ENCODE measurements around the gene SPATS2L.

The SPATS2L gene

GRCh38 chr2:200431996-200432705, 125.7 kb downstream of the SPATS2L start:
- POLR2A ChIA-PET: no interaction called here
- H3K4me3 ChIP-seq (ENCODE audit: low read depth, low read length): no peak overlapping the region
- TF ChIP-seq CTCF (IDR thresholded peaks at IDR 0.05; ENCODE audit: insufficient read depth, low read length, missing control alignments): no peak
- CTCF ChIA-PET: interaction anchor here (0.8 kb wide), 1 partner anchor 9 kb away, joined by 3 read pairs; no protein-coding TSS in a partner anchor
- DNase-seq (ENCODE audit: low read depth, low spot score): no peak

- DNase-seq (ENCODE audit: low read depth, low spot score): peak; percentile 36
- no peak for TF ChIP-seq CTCF (IDR thresholded peaks at IDR 0.05; ENCODE audit: insufficient read depth, low read length, missing control alignments)
- CTCF ChIA-PET: interaction anchor here (1.8 kb wide), 1 partner anchor 456 kb away, joined by 4 read pairs; no protein-coding TSS in a partner anchor
- no peak overlapping the region for H3K4me3 ChIP-seq (ENCODE audit: low read depth, low read length)
- POLR2A ChIA-PET: no interaction called here
These were observed 128.9 kb downstream of the SPATS2L start for GRCh38 chr2:200435379-200435778.

GRCh38 chr2:200438251-200438650, 131.8 kb downstream of the SPATS2L start:
- no peak for DNase-seq (ENCODE audit: low read depth, low spot score)
- no peak overlapping the region for H3K4me3 ChIP-seq (ENCODE audit: low read depth, low read length)
- ChIA-PET CTCF (no interaction called here), POLR2A (no interaction called here)
- TF ChIP-seq CTCF (IDR thresholded peaks at IDR 0.05; ENCODE audit: insufficient read depth, low read length, missing control alignments): no peak

- CTCF ChIA-PET: no interaction called here
These were observed 132.4 kb downstream of the SPATS2L start for GRCh38 chr2:200438846-200439245.

GRCh38 chr2:200439981-200440380, 133.5 kb downstream of the SPATS2L start:
- CTCF ChIA-PET: interaction anchor here (1.0 kb wide), 1 partner anchor 460 kb away, joined by 3 read pairs; no protein-coding TSS in a partner anchor
- no peak for TF ChIP-seq CTCF (IDR thresholded peaks at IDR 0.05; ENCODE audit: insufficient read depth, low read length, missing control alignments)
- no peak for DNase-seq (ENCODE audit: low read depth, low spot score)
- POLR2A ChIA-PET: no interaction called here
- no peak overlapping the region for H3K4me3 ChIP-seq (ENCODE audit: low read depth, low read length)

More at GRCh38 chr2:200438846-200439245, 132.4 kb downstream of the SPATS2L start:
- no peak for DNase-seq (ENCODE audit: low read depth, low spot score)
- H3K4me3 ChIP-seq (ENCODE audit: low read depth, low read length): no peak overlapping the region
- no peak for TF ChIP-seq CTCF (IDR thresholded peaks at IDR 0.05; ENCODE audit: insufficient read depth, low read length, missing control alignments)
- POLR2A ChIA-PET: no interaction called here

GRCh38 chr2:200442471-200442870, 136.0 kb downstream of the SPATS2L start:
- ChIA-PET CTCF (interaction anchor here (1.0 to 1.4 kb wide), 4 partner anchors 13 to 471 kb away, joined by 3 to 4 read pairs (median 3); no protein-coding TSS in a partner anchor), POLR2A (no interaction called here)
- peak; percentile 54 for DNase-seq (ENCODE audit: low read depth, low spot score)
- H3K4me3 ChIP-seq (ENCODE audit: low read depth, low read length): no peak overlapping the region
- no peak for TF ChIP-seq CTCF (IDR thresholded peaks at IDR 0.05; ENCODE audit: insufficient read depth, low read length, missing control alignments)
